Endothelial cell (in vitro differentiated cells): ENCODE measurements around the gene KLF16. TPM values are rescaled to one million over a fixed set of nuclear protein-coding genes. Genes with fewer than 3 reads are reported as not detected.
A peak's percentile ranks its signal among the peaks of the same experiment; 100 is the strongest.

Source experiments
- DNase-seq: peaks from one replicate; pipeline ENCODE4 v3.0.0; 2021; ENCODE audit warnings: low spot score
- H3K27ac Mint-ChIP-seq: one replicate; pipeline ENCODE4 v1.8.0; 2021; ENCODE audit warnings: mixed read lengths, inconsistent platforms; ENCODE audit not compliant: unreplicated experiment
- H3K27me3 Mint-ChIP-seq: one replicate; pipeline ENCODE4 v1.8.0; 2021; ENCODE audit warnings: mild to moderate bottlenecking, moderate library complexity, mixed read lengths, inconsistent platforms; ENCODE audit not compliant: unreplicated experiment
- H3K36me3 Mint-ChIP-seq: one replicate; pipeline ENCODE4 v1.8.0; 2021; ENCODE audit warnings: mild to moderate bottlenecking, low read depth, mixed read lengths, inconsistent platforms; ENCODE audit not compliant: unreplicated experiment
- H3K4me1 Mint-ChIP-seq: one replicate; pipeline ENCODE4 v1.8.0; 2021; ENCODE audit warnings: mild to moderate bottlenecking, mixed read lengths, inconsistent platforms; ENCODE audit not compliant: unreplicated experiment
- H3K4me3 Mint-ChIP-seq: one replicate; pipeline ENCODE4 v1.8.0; 2021; ENCODE audit warnings: mild to moderate bottlenecking, mixed read lengths, inconsistent platforms; ENCODE audit not compliant: unreplicated experiment
- H3K9me3 Mint-ChIP-seq: one replicate; pipeline ENCODE4 v1.8.0; 2021; ENCODE audit warnings: mixed read lengths, inconsistent platforms; ENCODE audit not compliant: unreplicated experiment
- total RNA-seq: library from RNA; stranded (reverse); fragmentation: NEBNext Ultra II Directional; extraction: Animal tissue kit (Norgen Biotek cat#: 25700); gene quantifications from one replicate; pipeline ENCODE4 v1.2.1, GENCODE V29; 2021; ENCODE audit not compliant: unreplicated experiment
- TF ChIP-seq, protein P1 (sequence below): fragments of 200-600 bp; sonication (generic); IDR thresholded peaks from one replicate; pipeline ENCODE4 v1.5.0; 2021; ENCODE audit warnings: antibody characterized with exemption; ENCODE audit not compliant: unreplicated experiment

KLF16 gene
- total RNA-seq, 1 donor from 2014 or later, result 19.9 TPM

DNA sequence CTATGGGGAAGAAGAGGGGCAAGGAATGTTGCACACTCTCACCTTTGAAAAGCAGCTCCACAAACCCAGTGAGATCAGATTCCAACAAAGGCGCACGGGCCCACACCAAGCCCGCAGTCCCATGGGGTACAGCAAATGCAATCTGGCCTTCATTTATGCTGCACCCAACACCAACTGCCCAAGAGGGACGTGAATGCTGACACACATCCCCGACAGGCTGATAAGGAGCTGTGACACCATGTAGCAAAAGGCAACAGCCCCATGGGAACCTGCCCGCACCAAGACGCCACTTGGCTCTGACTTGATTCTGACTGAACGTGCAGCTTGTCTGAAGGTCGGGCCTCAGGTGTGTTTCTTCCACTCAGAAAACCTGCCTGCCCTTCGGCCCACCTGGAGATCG, 32.4 kb downstream of the KLF16 start:
- no peaks in the 10 kb centered on the region for H3K9me3 Mint-ChIP-seq
- TF ChIP-seq, protein P1, sequence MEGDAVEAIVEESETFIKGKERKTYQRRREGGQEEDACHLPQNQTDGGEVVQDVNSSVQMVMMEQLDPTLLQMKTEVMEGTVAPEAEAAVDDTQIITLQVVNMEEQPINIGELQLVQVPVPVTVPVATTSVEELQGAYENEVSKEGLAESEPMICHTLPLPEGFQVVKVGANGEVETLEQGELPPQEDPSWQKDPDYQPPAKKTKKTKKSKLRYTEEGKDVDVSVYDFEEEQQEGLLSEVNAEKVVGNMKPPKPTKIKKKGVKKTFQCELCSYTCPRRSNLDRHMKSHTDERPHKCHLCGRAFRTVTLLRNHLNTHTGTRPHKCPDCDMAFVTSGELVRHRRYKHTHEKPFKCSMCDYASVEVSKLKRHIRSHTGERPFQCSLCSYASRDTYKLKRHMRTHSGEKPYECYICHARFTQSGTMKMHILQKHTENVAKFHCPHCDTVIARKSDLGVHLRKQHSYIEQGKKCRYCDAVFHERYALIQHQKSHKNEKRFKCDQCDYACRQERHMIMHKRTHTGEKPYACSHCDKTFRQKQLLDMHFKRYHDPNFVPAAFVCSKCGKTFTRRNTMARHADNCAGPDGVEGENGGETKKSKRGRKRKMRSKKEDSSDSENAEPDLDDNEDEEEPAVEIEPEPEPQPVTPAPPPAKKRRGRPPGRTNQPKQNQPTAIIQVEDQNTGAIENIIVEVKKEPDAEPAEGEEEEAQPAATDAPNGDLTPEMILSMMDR, result no peak
- peaks cover 4% of the 10 kb centered on the region for H3K4me1 Mint-ChIP-seq
- peaks cover 11% of the 10 kb centered on the region for H3K27me3 Mint-ChIP-seq
- no peak for DNase-seq
- no peak overlapping the region for H3K4me3 Mint-ChIP-seq
- peak overlapping the region; percentile 38 for H3K27ac Mint-ChIP-seq
- peaks cover 10% of the 10 kb centered on the region for H3K36me3 Mint-ChIP-seq

DNA sequence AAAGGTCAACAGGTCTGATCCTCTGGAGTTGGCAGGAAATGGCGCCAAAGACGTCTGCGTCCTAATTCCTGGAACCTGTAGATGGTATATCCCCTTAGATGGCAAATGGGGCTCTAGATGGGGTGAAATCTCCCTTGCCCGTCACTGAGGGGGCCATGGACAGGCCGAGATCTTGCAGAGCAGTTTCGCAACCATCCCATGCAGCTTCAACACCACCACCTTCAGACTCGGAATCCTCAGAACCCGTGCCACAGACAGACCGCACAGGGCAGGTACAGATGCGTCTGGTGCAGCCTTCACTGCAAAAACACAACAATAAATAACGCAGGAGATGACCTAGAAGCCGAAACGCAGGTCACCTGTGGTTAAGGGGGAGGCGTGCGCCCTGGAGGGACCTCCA, 32.8 kb downstream of the KLF16 start:
- H3K36me3 Mint-ChIP-seq, result peaks cover 13% of the 10 kb centered on the region
- peak overlapping the region; percentile 38 for H3K27ac Mint-ChIP-seq
- no peak for DNase-seq
- no peaks in the 10 kb centered on the region for H3K9me3 Mint-ChIP-seq
- H3K4me3 Mint-ChIP-seq, result peak overlapping the region; percentile 37
- peaks cover 3% of the 10 kb centered on the region for H3K4me1 Mint-ChIP-seq
- H3K27me3 Mint-ChIP-seq, result peaks cover 10% of the 10 kb centered on the region
- TF ChIP-seq, protein P1, result no peak

DNA sequence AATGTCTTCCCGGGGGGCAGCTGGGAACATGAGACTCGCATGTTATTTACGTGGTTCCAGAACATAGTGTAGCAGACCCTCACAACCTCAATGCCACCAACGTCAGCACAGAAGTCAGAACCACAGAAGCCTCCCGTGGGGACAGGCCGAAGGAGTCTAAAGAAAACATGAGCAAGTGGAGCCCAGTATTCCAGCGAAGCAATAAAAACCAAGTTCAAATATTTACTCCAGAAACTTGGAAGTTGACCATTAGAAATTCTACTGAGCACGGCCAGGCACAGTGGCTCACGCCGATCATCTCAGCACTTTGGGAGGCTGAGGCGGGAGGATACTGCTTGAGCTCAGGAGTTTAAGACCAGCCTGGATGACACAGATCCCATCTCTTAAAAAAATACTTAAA, 33.4 kb downstream of the KLF16 start:
- H3K4me1 Mint-ChIP-seq, result peaks cover 3% of the 10 kb centered on the region
- H3K27me3 Mint-ChIP-seq, result peaks cover 10% of the 10 kb centered on the region
- DNase-seq, result no peak
- no peak overlapping the region for H3K4me3 Mint-ChIP-seq
- H3K27ac Mint-ChIP-seq, result no peak overlapping the region
- peaks cover 13% of the 10 kb centered on the region for H3K36me3 Mint-ChIP-seq
- no peaks in the 10 kb centered on the region for H3K9me3 Mint-ChIP-seq
- TF ChIP-seq, protein P1, result no peak

DNA sequence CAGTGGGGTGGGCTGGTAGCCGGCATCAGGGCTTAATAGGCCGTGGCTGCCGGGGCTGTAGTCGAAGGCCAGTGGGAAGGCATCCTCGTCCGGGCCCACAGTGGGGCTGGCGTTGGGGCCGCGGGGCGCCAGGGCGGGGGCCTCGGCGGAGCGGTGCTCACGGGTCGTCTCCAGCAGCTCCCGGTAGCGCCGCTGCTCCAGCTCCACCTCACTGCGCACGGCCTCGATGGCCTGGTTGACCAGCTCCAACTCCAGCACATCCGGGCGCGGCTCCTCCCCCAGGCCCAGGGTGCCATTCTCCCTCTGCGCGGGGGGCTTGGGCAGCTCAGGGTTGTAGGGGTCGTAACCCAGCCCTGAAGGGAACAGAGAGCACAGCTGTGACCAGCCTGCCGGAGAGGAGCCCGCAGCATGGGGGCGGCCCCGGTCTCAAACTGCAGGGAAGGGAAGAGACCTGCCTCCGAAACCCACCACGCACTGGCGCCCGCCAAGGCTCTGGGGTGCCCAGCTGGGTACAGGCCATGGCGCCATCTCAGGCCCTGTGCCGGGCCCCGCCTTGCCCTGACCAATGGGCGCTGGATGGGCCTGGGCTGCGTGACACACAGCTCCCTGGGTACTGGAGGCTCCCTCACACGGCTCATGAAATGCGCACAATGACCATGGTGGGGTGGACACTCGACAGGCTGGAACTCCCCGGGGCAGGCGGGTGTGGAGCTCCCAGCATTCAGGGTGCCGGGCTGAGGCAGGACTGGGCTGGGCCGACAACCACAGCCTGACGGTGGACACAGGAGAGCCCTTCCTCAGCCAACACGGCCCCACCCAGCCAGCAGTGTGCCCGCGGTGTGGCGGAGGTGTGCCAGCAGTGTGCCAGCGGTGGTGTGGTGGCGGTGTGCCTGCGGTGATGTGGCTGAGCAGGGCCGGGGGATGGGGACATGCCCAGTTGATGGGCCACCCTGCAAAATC, 34.8 kb downstream of the KLF16 start:
- Mint-ChIP-seq H3K4me3 (no peak overlapping the region), H3K9me3 (no peaks in the 10 kb centered on the region), H3K27me3 (peaks cover 13% of the 10 kb centered on the region), H3K27ac (no peak overlapping the region), H3K36me3 (peaks cover 16% of the 10 kb centered on the region), H3K4me1 (peaks cover 5% of the 10 kb centered on the region)
- TF ChIP-seq, protein P1, result no peak
- no peak for DNase-seq
